NCI-H460 (cell line): ENCODE data around the gene NRP2. TPM values are rescaled to one million over a fixed set of nuclear protein-coding genes. Genes with fewer than 3 reads are reported as not detected.

Experiments
- DNase-seq: peaks from one replicate; pipeline ENCODE4 v3.0.0-alpha.2; 2016; ENCODE audit warnings: low read depth; ENCODE audit errors: extremely low read depth
- total RNA-seq: library from RNA; depleted of rRNA; stranded (reverse); fragments of >200 nt; shearing (Covaris generic); gene quantifications from 2 replicates; pipeline ENCODE4 v1.2.3, GENCODE V29; 2014

NRP2 gene
- total RNA-seq, 1 experiment from 2014 or later, result 7.4 TPM

DNA sequence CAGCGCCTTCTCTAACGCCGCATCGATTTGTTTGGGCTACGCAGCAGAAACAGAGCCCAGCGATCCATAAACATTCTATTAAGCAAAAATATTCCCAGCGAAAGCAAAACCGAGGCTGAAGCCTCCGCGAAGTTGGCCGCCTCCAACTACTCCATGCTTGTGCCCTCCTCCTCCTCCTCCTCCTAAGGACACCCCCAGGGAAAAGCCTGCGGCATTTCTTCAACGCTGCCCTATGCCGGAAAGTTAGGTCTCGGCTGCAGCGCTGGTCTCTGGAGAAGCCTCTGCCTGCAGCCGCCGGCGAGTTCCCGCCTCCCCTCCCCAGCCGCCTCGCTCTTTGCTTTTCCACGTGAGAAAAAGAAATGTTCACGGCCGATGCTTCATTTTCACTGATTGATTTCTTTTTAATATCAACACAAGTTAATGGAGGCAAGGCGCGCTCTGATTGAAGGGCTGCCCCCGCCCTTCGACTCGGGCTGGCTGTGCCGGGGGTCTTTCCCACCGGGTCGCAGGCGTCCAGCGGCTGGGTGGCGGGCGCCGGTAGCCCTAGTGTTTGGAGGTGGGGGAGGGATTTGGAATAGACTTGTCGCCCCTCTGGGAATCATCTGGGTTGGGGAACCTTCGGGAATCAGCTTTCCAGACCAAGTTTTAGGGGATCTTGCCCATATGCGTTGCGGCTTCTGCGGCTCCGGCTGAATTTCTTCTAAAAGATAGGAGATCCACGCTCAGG is 3.9 kb downstream of the NRP2 start:
- no peak for DNase-seq

DNA sequence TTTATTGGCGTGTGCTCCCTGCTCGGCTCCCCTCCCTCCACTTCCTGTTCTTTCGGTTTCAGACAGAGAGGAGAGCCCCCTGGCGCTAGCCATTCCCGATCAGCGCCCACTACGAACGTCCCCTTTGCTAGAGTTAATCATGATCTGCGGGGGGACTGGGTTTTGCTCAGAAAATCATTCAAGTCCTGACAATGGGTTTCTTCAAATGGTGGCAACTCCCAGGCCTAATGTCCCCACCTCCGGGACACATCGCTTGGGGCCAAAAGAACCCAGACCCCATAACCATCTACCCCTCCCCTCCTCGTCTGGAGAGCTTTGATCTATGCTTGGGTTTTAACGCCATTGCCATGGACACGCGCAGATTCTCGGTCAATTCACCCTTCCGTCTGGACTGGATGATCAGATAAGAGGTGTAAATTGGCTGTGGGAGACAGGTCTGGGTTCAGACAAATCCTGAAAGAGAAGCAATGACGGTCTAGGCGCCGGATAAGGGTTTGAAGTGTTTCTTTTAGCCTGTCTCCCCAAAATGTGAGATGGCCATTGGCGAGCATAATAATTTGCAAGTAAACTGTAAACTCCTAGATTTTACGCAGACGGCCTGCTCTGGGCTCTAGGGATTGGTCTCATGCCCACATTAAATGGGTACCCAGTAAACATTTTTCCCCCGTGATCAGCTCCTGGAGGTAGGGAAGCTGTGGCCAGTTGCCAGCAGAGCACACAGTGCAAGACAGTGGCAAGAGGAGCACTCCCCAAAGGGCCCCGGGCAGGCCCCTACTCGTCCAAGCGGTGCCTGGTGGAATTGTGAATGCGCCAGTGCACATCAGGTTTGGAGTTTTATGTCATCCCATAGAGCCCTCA is 4.7 kb downstream of the NRP2 start:
- DNase-seq, result no peak

DNA sequence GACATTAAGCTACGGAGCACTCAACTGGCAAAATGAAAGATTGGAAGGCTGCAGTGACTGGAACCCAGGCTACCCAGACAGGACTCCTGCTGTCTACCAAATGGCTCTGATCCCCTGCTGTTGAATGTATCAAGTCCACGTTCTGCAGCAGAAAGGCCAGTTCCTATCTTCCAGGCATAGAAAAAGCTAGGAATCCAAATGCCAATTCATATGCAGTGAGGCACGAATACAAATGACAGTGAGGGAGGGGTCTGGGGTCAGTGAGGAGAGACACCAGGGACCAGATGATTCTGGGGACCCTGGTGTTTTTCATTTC is 5.3 kb downstream of the NRP2 start:
- no peak for DNase-seq

DNA sequence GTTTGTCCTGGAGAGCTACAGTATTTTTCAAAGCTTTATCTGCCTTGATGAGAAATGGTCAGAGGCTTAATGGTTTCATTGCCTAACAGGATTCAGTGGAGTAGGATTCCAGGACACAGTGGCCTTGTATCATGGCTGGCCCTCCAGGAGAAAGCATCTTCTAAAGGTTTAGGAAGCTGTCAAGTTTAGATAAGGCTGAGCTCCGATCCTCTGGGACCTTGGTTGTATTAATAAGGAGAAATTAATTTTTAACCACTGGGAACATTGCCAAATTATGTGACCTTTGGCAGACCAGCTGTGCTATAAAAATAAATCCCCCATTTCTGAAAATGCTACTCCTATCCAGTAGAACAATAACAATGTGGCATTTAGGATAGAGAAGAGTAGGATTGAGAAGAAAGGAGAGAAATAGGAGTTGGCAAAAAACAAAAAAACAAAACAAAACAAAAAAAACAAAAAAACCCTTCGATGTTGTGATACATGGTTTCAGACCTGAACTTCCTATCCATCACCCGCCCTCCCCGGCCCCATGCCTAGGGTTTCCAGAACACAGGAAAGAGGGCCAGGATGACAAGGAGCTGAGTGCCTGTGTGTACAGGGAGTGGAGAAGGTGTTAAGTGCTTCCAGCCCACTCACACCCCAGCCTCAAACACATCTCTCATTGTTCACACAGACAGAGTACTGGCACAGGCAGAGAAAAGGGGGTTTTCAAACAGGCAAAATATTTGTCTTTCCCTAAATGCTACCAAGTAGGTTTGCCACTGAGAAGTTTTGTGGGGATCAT is 6.3 kb downstream of the NRP2 start:
- DNase-seq, result no peak

DNA sequence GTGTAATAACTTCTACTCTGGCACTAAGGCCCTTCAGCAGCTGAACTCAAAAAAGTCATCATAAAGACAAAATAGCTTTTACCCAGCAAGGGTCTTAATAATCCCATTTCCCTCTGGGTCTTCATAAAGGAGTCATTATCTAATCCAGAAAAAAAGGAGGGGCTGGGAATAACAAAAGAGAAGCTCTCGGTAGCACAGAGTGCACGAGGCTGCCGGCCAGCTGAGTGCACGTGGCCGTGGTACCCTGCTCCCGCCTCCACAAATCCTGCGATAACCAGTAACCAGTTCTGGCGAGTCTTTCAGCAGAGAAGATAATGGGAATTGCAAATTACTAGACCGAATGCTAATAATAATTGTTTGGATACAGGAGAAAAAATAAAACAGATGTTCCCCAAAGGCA is 7.5 kb downstream of the NRP2 start:
- DNase-seq, result no peak

DNA sequence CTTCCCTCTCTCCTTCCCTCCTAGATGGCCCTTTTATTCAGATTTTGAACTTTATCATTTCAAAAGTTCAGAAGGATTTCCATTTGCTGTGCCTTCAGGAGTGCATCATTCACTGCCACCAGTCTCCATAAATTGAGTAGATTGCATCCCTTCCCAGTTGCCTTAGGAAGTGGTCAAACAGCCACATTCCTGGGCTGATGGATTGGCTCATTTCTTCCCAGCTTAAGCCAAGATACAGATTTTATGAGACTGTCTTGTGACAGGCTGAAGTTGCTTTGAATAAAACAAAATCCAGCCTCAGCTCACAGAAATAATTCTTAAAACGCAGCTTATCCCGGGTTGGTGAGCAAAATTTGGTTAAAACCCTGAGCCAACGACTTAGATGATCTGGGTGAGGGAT is 9.8 kb downstream of the NRP2 start:
- no peak for DNase-seq

DNA sequence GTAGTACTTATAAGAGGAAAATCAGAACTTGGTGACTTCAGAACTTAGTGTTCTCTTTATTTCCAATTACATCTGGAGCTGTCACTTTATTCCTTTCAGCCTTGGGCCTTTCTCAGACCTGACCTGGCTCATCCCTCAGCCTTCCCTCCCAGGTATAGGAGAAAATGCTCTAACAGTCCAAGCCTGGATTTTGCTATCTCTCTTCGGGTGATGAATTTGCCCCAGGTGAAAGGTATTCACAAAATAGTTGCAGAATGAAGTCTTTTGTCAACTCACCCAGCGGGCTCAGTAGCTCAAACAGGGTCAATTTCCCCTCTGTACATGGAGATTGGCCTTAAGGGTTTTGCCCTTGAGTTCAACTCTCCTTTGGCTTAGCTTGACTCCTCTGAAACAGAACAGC is 12.0 kb downstream of the NRP2 start:
- no peak for DNase-seq

DNA sequence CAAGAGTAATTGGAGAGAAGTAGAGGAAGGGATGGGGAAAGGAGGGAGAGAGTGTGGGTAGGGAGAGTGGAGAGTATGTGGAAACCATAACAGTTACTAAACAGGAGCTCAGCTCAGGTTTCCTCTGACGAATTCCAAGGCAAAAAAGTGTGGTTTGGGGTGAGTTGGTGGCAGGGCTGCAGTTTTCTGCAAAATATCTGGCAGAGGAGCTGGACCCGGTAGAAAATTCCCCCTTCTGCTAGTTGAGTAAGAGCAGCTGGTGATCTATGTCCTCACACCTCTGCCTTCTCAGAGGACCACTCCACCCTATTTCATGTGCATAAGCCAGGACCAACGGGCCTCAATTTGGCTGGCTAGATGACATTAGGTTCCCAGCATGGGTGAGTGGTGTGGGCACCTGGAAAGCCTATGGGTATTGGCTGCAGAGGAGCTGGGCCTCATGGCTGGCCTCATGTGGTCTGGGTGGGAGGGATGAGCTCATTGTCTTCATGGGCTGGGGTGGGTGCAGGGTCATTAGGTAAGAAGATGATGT is 13.2 kb downstream of the NRP2 start:
- DNase-seq, result no peak

DNA sequence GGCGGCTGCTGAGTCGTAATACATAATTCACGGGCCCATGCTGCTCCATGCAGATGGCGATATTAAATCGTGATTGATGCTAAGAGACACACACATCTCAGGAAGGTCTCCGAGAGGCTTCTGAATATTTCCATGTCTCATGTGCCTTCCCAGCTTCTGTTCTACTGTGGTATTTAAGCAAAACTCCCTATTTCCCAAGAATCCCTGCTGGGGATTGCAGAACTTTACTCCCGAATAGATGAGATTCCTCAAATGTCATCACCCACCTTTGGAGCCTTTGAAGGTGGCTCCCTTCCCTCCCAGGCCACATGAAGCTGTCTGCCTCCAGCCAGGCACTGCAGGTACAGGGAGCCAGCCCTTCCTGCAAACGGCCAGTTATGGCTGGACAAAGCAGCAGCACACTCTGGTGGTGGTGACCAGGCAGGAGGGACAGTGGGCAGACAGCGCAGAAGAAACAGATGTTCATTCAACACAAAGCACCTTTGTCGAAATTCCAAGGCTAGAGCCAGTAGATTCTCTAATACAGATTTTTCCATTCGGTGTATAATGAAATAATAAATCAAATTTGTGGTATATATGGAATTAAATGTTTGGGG is 14.1 kb downstream of the NRP2 start:
- DNase-seq, result no peak

DNA sequence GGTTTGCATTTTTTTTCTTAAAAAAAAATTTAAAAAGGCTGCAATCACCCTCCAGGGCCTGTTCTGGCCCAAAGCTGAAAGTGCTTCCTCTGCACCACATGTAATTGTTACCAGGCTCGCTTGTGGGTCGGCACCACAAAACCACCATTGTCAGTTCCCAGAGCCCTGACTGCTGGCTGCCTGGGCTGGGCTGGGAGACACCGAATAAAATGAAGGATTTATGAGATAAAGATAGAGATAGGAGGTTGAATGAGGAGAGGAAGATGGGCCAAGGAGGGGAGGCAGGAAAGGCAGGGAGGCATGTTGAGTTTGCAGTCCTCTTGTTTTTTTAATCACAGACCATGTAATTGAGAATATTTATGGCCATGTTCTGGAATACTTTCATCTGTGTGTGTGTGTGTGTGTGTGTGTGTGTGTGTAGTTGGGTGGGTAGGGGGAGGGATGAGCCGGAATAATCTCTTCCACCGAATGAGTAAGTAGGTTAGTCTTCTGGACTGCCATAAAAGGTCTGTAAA is 14.7 kb downstream of the NRP2 start:
- no peak for DNase-seq

DNA sequence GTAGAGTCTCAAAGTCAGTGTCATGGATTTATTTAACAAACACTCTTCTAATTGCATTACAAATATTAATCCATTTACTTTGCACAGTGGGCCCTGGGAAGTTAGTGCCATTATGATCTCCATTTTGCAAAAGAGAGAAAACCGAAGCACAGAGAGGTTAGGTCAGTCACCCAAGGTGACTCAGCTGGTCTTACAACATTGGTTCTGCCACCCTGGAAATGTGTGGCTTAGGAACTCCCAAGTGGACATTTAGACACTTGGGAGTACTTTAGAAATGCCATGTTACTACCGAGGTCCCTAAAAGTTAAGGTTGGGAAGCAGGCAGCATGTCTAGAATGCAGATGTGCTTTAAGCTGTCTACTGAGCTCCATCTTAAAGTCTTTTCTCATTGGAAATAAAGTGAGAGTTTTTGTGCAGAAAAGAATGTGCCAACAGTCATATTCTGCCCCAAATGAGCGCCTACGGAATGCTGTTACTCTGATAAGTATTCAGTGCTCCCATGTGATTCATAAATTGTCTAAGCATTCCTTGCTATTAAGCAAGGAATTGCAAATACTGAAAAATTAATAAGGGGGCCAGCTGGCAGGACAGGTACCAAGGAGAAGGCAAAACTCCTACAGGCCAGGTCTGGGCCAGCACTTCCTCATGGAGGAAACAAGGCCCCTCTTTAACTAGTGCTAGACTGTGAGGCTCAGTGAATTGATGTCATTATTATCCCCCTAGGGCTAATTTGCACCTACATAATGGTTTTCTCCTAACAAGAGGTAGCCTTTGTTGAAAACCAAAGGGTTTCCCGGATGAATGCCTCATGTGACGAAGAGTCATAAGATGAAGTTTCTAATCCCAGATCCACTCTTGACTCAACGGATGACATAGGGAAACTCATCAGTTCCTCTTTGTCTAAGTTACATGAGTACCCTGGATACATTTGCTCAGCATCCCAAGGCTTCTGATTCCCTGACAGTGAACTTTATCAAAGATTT is 16.3 kb downstream of the NRP2 start:
- no peak for DNase-seq

DNA sequence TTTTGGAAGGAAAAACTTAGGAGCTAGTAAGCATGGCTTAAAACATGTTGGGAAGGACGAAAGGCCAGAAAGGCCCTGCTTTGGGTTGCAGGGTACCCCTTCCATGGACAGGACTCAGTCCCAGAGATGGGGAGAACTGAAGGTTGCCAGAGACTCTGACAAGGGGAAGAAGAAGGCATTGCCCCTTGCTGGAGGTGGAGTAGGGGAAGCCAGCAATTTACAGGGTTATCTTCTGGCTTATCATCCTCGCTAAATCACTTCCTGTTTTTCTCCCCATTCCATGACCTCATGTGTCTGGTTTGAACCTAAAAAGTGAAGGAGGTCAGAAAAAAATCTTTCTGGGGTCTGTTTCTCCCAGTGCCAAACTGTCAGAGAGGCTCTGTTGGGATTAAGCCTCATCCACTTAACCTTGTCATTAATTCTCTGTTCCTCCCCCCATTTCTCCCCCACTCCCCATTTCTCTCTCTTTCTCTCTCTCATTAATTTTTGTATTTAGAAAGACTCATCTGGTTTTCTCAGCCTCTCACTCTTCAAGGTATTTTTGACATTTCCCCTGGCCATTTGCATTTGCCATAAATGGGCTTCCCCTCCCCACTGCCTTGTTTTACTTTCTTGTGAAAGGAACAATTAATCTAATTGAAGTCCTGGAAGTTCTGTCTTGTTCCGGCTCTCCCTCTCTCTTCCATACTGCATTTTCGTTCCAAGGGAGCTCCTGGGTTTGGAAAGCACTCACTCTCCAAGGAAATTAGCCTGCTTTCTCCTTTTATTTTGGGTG is 17.4 kb downstream of the NRP2 start:
- DNase-seq, result no peak

DNA sequence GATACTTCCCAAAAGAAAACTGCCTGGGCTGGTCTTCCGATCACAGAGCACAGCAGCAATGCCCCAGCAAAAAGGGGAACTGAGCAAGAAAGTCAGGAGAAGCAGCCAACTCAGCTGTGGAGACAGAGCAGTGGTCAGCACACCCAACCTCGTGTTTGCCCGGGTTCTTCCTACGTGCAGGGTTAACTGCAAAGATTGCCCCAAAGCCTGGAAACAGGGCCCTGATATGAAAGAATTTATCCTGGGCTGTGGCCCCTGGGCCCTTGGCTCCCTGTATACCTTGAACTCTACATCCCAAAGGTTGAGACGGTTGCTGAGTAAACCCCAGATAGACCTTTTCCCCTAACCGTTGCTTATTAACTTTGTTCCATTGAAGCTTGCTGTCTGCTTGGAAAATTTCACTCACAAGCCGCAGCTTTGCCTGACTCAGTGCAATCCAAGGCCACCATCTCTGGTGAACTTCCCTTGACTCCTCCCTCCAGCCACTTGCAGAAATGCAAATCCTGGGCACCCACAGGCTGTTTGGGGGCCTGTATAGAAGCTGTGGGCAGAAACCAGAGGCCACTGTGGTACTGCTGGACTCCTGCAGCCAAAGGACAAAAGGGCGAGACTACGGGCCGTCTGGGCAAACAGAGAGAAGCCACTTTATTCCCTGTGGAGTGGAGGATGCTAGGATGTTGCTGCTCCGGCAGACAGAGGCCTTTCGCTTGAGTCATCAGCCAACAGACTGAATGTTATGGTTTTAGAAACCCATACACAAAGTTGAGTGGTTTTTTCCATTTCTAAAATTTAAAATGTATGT is 18.2 kb downstream of the NRP2 start:
- no peak for DNase-seq

DNA sequence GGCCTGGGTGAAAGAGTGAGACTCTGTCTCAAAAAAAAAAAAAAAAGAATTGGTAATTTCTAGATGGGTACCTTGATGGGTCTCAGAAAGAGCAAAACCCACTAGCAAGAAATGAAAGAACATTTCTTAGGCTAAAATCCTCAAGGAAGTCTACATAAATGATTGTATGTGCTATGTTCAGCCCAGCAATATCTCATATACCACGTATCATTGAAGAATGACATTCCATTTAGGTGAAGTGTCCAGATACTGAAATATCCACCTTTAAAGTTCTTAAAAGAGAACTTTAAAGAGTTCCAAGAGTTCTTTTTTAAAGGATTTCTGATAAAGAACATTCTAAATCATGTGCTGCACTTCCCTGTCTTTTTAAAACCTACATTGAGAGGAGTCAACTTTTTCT is 19.2 kb downstream of the NRP2 start:
- no peak for DNase-seq

DNA sequence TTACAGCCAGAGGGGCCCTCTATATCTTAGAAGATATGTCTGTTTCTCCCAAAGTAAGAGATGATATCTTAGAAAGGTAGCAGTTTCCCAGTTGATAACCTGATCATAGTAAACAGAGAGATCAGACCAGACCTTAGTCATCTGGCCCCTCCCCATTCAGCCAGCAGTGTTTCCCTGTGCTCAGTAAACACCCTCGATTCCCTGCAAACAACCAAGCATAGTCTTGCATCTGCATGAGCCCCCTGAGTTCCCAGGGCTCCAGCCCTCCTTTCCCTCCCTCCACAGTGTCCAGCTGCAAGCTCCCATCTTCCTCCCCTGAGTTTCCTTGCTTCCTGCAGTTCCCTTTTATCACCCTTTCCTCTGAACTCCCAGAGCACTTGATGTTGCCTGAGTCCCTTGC is 20.3 kb downstream of the NRP2 start:
- no peak for DNase-seq

DNA sequence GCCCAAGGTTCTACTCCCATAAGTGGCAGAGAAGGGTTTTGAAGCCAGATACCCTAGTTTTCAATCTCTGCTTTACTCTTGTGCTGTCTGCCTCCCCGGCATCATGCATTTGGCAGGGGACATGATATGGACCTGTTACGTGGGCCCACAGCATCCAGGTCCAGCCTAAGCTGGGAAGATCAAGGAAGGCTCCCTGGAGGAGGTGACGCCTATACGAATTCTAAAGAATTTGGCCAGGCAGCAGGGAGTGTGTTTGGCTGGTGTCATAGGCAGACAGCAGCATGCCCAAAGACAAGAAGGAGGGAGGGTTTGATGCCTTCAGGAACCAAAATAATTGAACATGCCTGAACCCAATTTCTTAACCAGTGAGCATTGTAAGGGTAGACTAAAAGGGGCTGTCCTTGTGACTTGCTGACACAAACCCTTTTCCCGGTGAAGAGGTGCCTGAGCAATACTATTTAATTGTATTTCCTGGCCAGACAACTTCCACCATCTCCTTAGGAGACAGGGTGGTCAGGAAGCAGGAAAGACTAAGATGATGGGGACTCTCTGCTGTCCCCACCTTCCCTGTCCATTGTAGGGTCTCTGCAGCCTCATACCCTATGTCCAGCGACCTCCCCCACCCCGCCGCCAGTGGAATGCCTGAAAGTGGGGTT is 21.3 kb downstream of the NRP2 start:
- DNase-seq, result no peak

DNA sequence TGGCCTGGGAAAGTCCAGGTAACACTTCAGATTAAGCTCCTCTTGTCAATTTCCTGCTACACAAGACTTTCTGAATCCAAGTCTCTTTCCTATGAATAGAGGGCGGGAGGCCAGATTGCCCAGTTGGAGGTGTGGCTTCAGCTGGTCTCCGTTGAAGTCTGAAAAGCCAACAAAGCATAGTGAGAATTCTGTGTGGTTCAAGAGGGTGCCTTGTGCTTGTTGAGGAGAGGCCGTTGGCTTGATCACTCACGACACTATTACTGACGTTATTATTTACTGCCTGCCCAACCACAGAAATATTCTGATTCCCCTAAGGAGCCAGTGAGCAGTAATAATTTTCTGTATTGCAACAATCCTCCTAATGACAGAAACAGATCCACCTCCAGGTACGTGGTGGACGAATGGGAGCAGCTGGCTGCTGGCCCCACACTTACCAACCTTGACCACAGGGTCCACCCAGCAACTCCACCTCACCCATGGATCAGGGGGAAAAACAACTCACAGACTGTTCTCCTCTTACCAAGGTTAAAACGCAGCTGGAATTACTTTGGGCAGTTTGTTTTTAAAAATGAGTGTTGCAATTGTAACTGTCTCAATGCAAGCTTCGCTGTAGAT is 21.9 kb downstream of the NRP2 start:
- DNase-seq, result no peak
